IMR-90 (cell line): ENCODE data around the gene TDG. TPM values are rescaled to one million over a fixed set of nuclear protein-coding genes. Genes with fewer than 3 reads are reported as not detected.
A peak's percentile ranks its signal among the peaks of the same experiment; 100 is the strongest.

Experiments used
- ATAC-seq: fragments of 200-7000 bp; cut with Tn5 transposase; 2 replicates; pipeline ENCODE4 v1.9.1; 2020; ENCODE audit warnings: low read depth, mild to moderate bottlenecking, moderate library complexity
- BruUV-seq: library from RNA; stranded (reverse); fragments of 400-500 nt; replicated peaks from 2 replicates; lab custom pipeline; 2021; lab: Mats Ljungman, UMichigan
- CTCF ChIA-PET: fragments of 300-600 bp; formaldehyde crosslinking; extraction: SDS; loops from one replicate; lab custom pipeline; 2021; ENCODE audit warnings: antibody characterized with exemption; lab: Yijun Ruan, JAX
- POLR2A ChIA-PET: fragments of 300-600 bp; sonication (Branson Sonifier 250); formaldehyde crosslinking; loops from one replicate; lab custom pipeline; 2022; ENCODE audit warnings: antibody characterized with exemption; ENCODE audit not compliant: unreplicated experiment; lab: Charles Lee
- DNase-seq: peaks from one replicate; pipeline ENCODE4 v3.0.0; 2013
- H2AFZ ChIP-seq: replicated peaks from 2 replicates; pipeline ENCODE3; 2013; ENCODE audit warnings: low read length, mild to moderate bottlenecking; ENCODE audit not compliant: poor library complexity
- H2AK5ac ChIP-seq: 2 replicates; pipeline ENCODE4 v1.6.1; 2013; ENCODE audit warnings: low read depth, low read length, inconsistent platforms
- H2AK9ac ChIP-seq: replicated peaks from 2 replicates; pipeline ENCODE3; 2013; ENCODE audit warnings: mild to moderate bottlenecking, low read depth, low read length, moderate library complexity; ENCODE audit not compliant: poor library complexity
- H2BK120ac ChIP-seq: 2 replicates; pipeline ENCODE4 v1.6.1; 2013; ENCODE audit warnings: low read depth, low read length, inconsistent platforms
- H2BK15ac ChIP-seq: 3 replicates; pipeline ENCODE4 v1.6.1; 2013; ENCODE audit warnings: low read depth, low read length, inconsistent platforms
- H2BK20ac ChIP-seq: 2 replicates; pipeline ENCODE4 v1.6.1; 2013; ENCODE audit warnings: low read depth, mild to moderate bottlenecking, inconsistent platforms, low read length, moderate library complexity
- H2BK5ac ChIP-seq: 2 replicates; pipeline ENCODE4 v1.6.1; 2013; ENCODE audit warnings: mild to moderate bottlenecking, low read depth, low read length, inconsistent platforms; ENCODE audit not compliant: poor library complexity, severe bottlenecking
- H3K14ac ChIP-seq: replicated peaks from 2 replicates; pipeline ENCODE4 v1.6.1; 2013; ENCODE audit warnings: low read depth, low read length, inconsistent platforms
- H3K18ac ChIP-seq: 2 replicates; pipeline ENCODE4 v1.6.1; 2013; ENCODE audit warnings: low read depth, low read length, control low read depth
- H3K23ac ChIP-seq: 2 replicates; pipeline ENCODE4 v1.6.1; 2013; ENCODE audit warnings: low read depth, low read length, inconsistent platforms
- H3K27ac ChIP-seq: 2 replicates; pipeline ENCODE4 v1.5.1; 2013; ENCODE audit warnings: mild to moderate bottlenecking, control low read depth, low read length; ENCODE audit not compliant: insufficient read depth
- H3K27me3 ChIP-seq: 2 replicates; pipeline ENCODE4 v1.6.1; 2013; ENCODE audit warnings: low read length; ENCODE audit not compliant: control insufficient read depth, insufficient read depth
- H3K36me3 ChIP-seq: 2 replicates; pipeline ENCODE4 v1.6.1; 2013; ENCODE audit warnings: low read length, mixed read lengths; ENCODE audit not compliant: control insufficient read depth, insufficient read depth
- H3K4ac ChIP-seq: 2 replicates; pipeline ENCODE4 v1.6.1; 2013; ENCODE audit warnings: low read depth, low read length, inconsistent platforms
- H3K4me1 ChIP-seq: 2 replicates; pipeline ENCODE4 v1.6.1; 2013; ENCODE audit warnings: low read length, mixed read lengths; ENCODE audit not compliant: control insufficient read depth, insufficient read depth
- H3K4me2 ChIP-seq: 2 replicates; pipeline ENCODE4 v1.6.1; 2013; ENCODE audit warnings: low read depth, mild to moderate bottlenecking, control low read depth, low read length, moderate library complexity
- H3K4me3 ChIP-seq: 2 replicates; pipeline ENCODE4 v1.5.1; 2013; ENCODE audit warnings: low read depth, mild to moderate bottlenecking, control low read depth, low read length, moderate library complexity; ENCODE audit not compliant: insufficient read depth
- H3K56ac ChIP-seq: 2 replicates; pipeline ENCODE4 v1.6.1; 2013; ENCODE audit warnings: low read length, inconsistent platforms; ENCODE audit not compliant: insufficient read depth; ENCODE audit errors: extremely low read depth
- H3K79me1 ChIP-seq, 2 experiments: 2 replicates each; pipeline ENCODE4 v1.6.1; 2013; ENCODE audit warnings: low read length in 2 of 2, inconsistent platforms in 1 of 2, low read depth in 1 of 2
- H3K9ac ChIP-seq: 2 replicates; pipeline ENCODE4 v1.6.1; 2013; ENCODE audit warnings: low read depth, low read length, control low read depth
- H3K9me1 ChIP-seq: 2 replicates; pipeline ENCODE4 v1.6.1; 2013; ENCODE audit warnings: low read length, inconsistent platforms; ENCODE audit not compliant: insufficient read depth
- H3K9me3 ChIP-seq: 2 replicates; pipeline ENCODE4 v1.6.1; 2013; ENCODE audit warnings: low read length; ENCODE audit not compliant: control insufficient read depth, insufficient read depth
- H4K20me1 ChIP-seq: 2 replicates; pipeline ENCODE4 v1.6.1; 2013; ENCODE audit warnings: low read length, inconsistent platforms; ENCODE audit not compliant: insufficient read depth
- H4K5ac ChIP-seq: 2 replicates; pipeline ENCODE4 v1.6.1; 2013; ENCODE audit warnings: mild to moderate bottlenecking, low read depth, low read length, control low read depth
- H4K8ac ChIP-seq, 2 experiments: 2 replicates each; pipeline ENCODE4 v1.6.1; 2013; ENCODE audit warnings: low read depth in 2 of 2, low read length in 2 of 2, control low read depth in 1 of 2, inconsistent platforms in 1 of 2
- H4K91ac ChIP-seq: 2 replicates; pipeline ENCODE4 v1.6.1; 2013; ENCODE audit warnings: low read depth, low read length, inconsistent platforms; ENCODE audit not compliant: insufficient read depth
- MXI1 ChIP-seq: IDR thresholded peaks from 2 replicates; pipeline ENCODE4 v1.6.1; 2012; ENCODE audit warnings: low read depth, mild to moderate bottlenecking, low read length, moderate library complexity, borderline replicate concordance
- USF2 ChIP-seq: fragments of 150-350 bp; IDR thresholded peaks from 2 replicates; pipeline ENCODE4 v1.6.1; 2017; ENCODE audit warnings: mild to moderate bottlenecking, antibody characterized with exemption, low read length, low read depth
- WGBS, 2 experiments: methylation state at CpG; one replicate each; pipeline versions ENCODE4 v1.1.5 to v1.1.7; 2013; ENCODE audit warnings: missing lambda C conversion rate in 2 of 2; ENCODE audit not compliant: insufficient read length in 1 of 2; ENCODE audit errors: extremely low coverage in 2 of 2; 5-methylcytosine and 5-hydroxymethylcytosine counted together
- dilution Hi-C: fragments of 300-500 bp; cut with HindIII; formaldehyde crosslinking; loops from one replicate; pipeline ENCODE4 v1.14.3; 2018; ENCODE audit warnings: low sequenced_read_pairs; ENCODE audit not compliant: unreplicated experiment
- in situ Hi-C: fragments of 300-500 bp; cut with MboI; formaldehyde crosslinking; loops from 3 replicates; pipeline ENCODE4 v1.14.3; 2019; ENCODE audit warnings: low sequenced_read_pairs, inconsistent platforms, mixed read lengths
- intact Hi-C: fragments of 100-400 bp; cut with micrococcal nuclease; formaldehyde crosslinking; loops from 2 replicates; pipeline ENCODE4 v1.10.0; 2022
- polyA plus RNA-seq, 3 experiments: library from polyadenylated mRNA; depleted of rRNA; stranded (reverse); fragments of >200 nt; gene quantifications; 2 replicates each; pipeline ENCODE4 v1.2.3, GENCODE V29; 2012; ENCODE audit warnings: low replicate concordance in 1 of 3
- total RNA-seq: library from RNA; depleted of rRNA; stranded (reverse); fragments of >200 nt; gene quantifications from 2 replicates; pipeline ENCODE4 v1.2.3, GENCODE V29; 2012

The TDG gene
- total and polyA plus RNA-seq, 2 of the 4 experiments (the other 2 are of a cell fraction) = 14.0 to 14.7 TPM

- Histone ChIP-seq H3K14ac (peak overlapping the region; percentile 92), H4K8ac (peak overlapping the region; percentile 91 to 95), H3K9me1 (peaks cover 5% of the 10 kb centered on the region; the same call in 1 of the 2 replicates), H3K4ac (peak overlapping the region; percentile 81), H3K27ac (peak overlapping the region; percentile 90), H3K23ac (peak overlapping the region; percentile 61), H3K9me3 (no peaks in the 10 kb centered on the region), H2AK9ac (peak overlapping the region; percentile 90), H3K79me1 (peaks cover 21 to 57% of the 10 kb centered on the region in 2 experiments), H4K91ac (peak overlapping the region; percentile 78), H3K36me3 (peaks cover 17% of the 10 kb centered on the region), H2BK120ac (peak overlapping the region; percentile 63), H3K4me1 (peaks cover 3% of the 10 kb centered on the region; the same call in 1 of the 2 replicates), H3K56ac (peak overlapping the region; percentile 78; the same call in 1 of the 2 replicates), H4K20me1 (peaks cover 2% of the 10 kb centered on the region; the same call in 1 of the 2 replicates), H4K5ac (peak overlapping the region; percentile 46), H2BK20ac (no peak overlapping the region), H2BK5ac (peak overlapping the region; percentile 78), H2AK5ac (peak overlapping the region; percentile 88), H2AFZ (peak overlapping the region; percentile 95), H2BK15ac (peak overlapping the region; percentile 30; the same call in 2 of the 3 replicates), H3K27me3 (no peaks in the 10 kb centered on the region), H3K18ac (peak overlapping the region; percentile 33), H3K9ac (peak overlapping the region; percentile 93), H3K4me2 (peak overlapping the region; percentile 98), H3K4me3 (peak overlapping the region; percentile 72)
- BruUV-seq = no TSS peak
- ChIA-PET POLR2A (interaction anchor here (1.0 kb wide), 1 partner anchor 10 kb away, joined by 6 read pairs; the partner anchor contains the start of gene TDG), CTCF (interaction anchor here (0.6 kb wide), 1 partner anchor 16 kb away, joined by 7 read pairs; no protein-coding TSS in a partner anchor)
- intact Hi-C loops (loop anchor here (1.0 to 2.0 kb wide), 3 partner anchors 9 to 152 kb away; partner anchors contain the start of gene TDG), dilution Hi-C loops (no loop called here), in situ Hi-C loops (no loop called here)
- DNase-seq = no peak
- peak; percentile 52 for ATAC-seq
- WGBS, 2 experiments = 0% methylated on average over 12 of the region's 31 CpGs; no CpG with 5 or more reads in 1 of the 2 experiments
- TF ChIP-seq USF2 = no peak
- peak; percentile 42; the same call in 1 of the 2 replicates for TF ChIP-seq MXI1
Measured at GRCh38 chr12:103956509-103957027, 9.1 kb upstream of the TDG start.
